Right renal pelvis (tissue), 4 donors: Measurements from ENCODE around the gene NRXN3. TPM values are rescaled to one million over a fixed set of nuclear protein-coding genes. Genes with fewer than 3 reads are reported as not detected.
A peak's percentile ranks its signal among the peaks of the same experiment; 100 is the strongest.

Source experiments
- DNase-seq, 4 donors: peaks; one replicate each; pipeline ENCODE4 v3.0.0-alpha.2; 2013; ENCODE audit warnings: low read depth in 4 of 4, low spot score in 3 of 4, missing footprints in 1 of 4
- polyA plus RNA-seq, 4 donors: library from polyadenylated mRNA; unstranded; fragments of 120-200 nt; gene quantifications; one replicate each; pipeline ENCODE4 v1.2.1, GENCODE V29; 2013; ENCODE audit not compliant: insufficient read length in 4 of 4

The NRXN3 gene
- polyA plus RNA-seq, 4 donors: 5.7 to 7.3 (median 7.2) TPM

DNA sequence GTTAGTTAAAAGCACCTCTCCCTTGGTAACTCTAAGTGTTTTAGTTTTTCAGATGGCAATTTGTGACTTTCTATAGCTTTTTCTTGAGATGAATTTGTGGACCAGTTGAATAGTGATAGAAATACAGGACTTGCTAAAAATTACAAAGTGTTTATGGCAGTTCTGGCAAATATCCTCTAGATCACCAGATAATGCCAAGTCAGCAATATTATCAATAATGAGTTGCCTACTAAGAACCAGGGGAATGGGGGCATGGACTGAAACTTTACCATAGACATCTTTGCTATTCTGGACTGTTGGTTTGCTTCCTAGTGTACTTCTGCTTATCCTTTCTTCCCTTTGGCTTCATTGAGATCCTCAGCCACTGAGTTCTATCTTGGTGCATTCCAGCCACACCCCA, 1456.9 kb downstream of the NRXN3 start:
- no peak for DNase-seq

DNA sequence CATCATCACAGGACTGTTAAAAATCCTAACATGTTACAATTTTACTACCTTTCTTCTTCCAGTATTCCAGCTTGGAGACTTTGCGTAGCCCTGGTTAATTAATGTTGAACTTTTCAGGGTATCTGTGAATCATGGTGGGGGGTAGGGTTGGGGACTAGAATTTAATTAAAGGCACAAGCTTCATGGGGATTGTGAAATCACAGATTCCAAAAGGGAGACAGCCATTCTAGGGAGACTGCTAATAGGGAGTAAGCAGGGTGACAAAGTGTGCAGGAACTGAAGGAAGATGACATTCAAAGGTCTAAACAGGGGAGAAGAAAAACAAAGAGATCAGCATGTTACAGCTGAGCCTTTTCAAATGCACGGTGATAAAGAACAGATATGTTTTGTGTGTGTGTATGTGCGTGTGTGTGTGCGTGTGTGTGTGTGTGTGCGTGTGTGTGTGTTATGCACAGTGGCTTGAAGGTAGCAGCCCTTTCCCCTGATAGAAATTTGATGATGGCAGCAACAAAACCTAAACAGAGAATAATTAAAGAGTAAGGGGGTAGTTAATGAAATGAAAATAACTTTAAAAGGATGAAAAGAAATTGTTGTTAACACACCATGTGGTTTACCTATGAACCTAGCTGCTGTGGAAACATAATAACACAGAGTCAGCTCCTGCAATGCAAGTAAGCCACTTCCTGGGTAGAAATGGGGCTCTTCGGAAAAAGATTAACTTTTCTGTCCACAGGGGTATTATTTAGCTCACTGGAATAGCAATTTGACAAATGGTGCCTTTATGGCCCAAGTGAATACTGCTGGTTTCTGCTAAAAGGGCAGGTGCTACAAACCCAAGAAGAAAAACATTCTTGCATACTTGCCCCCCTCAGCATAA, 1459.5 kb downstream of the NRXN3 start:
- no peak for DNase-seq

DNA sequence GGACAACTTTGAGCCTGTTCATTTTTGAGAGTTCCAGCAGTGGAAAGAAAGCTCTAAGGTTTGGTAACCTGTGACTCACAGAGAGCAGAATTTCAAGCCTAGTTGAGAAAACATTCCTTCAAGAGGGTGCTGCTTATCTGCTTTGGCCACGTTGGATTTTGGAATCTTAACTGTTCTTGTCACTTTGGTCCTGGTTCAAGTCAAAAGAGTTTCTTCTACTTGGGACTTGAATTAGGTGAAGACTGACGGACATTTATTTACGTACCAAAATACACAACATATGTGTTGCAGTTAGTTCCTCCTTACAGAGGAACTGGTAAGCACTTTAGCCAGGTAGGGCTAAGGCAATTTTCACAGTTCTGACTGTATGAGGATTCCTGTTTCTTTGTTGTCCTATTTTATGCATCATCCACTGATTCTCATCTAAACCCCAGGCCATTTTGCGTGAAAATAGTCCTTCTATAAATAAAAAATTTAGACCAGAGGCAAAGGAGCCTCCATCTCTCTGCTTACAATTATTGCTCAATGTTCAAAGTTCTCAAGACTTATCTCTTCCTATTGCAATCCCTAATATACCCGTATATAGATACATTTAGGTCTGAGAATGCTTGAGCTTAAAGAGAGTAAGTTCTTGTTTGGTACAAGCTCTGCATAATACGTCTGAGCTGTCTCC, 1460.3 kb downstream of the NRXN3 start:
- DNase-seq: no peak

DNA sequence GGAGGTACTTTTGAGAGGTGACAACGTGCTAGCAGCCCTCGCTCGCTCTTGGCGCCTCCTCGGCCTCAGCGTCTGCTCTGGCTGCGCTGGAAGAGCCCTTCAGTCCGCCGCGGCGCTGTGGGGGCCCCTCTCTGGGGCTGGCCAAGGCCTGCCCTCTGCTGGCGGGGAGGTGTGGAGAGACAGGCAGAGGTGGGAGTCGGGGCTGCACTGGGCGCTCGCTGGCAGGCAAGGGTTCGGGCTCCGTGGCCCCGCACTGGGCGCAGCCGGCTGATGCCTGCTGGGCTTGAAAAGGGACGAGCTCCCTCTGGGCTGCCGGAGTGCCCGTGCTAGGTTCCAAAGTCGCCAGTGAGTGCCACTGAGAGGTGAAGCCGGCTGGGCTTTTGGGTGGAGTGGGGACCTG, 1461.1 kb downstream of the NRXN3 start:
- no peak for DNase-seq

DNA sequence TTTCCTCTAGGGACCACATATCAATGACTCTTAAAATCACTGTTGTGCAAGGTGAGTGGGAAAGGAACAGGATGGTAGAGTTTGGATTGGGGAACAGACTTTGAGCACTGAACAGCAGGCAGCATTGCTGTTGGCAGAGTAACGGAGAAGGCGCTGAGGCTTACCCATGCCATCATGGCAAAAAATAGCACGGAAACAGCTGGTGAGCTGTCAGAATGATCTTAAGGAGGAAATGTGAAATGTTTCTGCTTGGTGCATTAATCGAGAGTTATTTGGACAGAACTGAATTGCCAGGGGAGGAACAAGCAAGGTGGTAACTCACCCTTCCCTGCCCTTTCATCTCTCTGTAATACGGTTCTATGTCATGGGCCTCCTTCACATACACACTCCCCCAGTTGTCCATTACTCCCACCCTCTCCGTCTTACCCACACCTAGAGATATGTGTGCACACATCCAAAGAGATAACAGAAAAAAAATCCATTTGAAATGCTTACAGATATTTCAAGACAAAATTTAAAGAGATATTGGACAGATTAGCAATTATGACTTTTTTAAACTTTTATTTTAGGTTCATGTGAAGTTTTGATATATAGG, 1468.6 kb downstream of the NRXN3 start:
- DNase-seq: no peak

DNA sequence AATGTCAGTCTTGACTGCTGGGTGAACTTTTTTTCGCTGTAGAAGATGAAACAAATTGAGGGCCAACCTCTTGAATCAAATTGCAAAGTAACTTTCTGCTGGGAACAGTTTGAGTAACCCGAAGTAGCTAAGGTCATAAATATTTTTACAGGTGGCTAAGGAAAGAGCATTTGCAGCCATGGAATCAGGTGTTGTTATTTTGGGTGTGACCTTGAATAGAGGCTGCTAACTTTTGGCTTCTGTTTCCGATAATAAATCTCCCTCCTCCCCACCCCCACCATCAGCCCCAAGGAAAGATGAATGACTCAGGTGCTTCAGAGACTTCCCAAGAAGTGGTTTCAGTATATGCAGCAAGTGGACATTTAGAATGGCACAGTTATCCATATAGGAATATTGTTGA, 1469.4 kb downstream of the NRXN3 start:
- DNase-seq: no peak

DNA sequence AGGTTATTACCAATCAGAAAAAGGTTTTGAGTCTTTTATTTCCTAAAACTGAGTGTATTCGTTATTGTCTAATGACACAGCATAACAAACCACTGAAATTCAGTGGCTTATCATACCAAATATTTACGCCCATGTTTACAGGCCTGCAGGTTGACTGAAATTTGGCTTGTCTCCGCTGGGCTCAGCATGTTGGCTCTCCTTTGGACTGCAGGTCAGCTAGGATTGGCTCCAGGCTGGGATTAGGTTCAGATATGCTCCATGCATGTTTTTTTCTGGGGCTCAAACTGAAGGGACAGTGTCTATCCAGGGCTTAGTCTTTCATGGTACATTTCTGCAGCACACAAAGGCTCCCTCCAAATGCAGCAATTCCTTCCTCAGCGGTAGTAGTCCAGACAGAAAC, 1471.2 kb downstream of the NRXN3 start:
- no peak for DNase-seq

DNA sequence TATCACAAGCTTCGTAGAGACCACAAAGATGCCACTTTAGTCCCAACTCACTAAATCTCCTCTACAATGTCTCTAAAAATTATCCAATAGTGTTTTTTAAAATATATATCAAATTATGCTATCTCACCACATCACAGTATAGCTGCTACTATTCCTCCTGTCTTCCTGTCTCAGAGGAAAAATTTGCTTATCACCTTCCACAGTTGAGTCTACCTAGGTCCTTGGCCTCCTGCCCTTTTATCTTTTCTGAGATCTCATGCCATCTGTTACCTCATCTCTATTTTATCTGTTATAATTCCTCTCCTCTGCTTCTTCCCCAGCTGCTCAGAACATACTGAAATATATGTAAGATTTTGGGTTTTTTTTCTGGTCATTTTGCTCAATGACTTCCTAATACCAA, 1473.0 kb downstream of the NRXN3 start:
- DNase-seq: no peak

DNA sequence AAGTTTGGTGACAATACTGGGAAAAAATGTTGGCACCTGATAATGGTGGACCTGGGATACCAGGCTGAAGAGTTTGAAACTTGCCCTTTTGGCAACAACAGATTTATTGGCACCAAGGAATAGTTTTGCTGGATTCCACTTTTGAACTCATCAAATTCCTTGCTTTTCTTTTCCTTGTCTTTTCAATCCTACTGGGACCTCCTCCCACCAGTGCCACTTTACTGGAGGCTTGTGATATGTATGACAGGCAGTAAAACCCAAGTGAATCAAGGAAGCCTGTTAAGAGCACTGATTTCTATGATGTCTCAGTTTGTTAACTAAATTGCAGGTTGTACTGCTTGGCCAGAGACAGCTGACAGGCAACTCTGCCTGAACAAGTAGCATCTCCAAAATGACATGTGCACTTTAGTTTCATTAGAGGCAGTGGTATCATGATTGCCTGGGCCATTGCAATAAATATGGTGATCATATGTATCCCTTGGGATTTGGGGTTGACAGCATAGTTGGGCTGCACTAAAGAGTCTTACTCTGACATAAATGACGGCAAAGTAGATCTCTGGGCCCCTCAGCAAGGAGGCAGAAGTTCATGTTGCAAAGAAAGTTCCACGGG, 1475.7 kb downstream of the NRXN3 start:
- no peak for DNase-seq

DNA sequence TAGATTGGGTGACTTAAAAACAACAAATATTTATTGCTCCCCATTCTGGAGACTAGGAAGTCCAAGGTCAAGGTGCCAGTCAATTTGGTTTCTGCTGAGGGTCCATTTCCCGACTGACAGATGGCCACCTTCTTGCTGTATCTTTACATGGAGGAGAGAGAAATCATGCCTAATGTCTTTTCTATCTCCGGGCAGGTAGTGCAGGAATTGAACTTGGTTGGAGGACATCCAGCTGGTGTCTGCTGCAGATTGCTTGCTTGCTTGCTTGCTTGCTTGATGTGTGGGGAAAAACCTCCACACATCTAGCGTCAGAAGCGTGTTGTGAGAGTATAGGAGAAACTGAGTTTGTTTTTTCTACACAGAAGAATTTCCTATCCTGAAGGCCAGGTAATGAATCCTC, 1479.7 kb downstream of the NRXN3 start:
- no peak for DNase-seq

DNA sequence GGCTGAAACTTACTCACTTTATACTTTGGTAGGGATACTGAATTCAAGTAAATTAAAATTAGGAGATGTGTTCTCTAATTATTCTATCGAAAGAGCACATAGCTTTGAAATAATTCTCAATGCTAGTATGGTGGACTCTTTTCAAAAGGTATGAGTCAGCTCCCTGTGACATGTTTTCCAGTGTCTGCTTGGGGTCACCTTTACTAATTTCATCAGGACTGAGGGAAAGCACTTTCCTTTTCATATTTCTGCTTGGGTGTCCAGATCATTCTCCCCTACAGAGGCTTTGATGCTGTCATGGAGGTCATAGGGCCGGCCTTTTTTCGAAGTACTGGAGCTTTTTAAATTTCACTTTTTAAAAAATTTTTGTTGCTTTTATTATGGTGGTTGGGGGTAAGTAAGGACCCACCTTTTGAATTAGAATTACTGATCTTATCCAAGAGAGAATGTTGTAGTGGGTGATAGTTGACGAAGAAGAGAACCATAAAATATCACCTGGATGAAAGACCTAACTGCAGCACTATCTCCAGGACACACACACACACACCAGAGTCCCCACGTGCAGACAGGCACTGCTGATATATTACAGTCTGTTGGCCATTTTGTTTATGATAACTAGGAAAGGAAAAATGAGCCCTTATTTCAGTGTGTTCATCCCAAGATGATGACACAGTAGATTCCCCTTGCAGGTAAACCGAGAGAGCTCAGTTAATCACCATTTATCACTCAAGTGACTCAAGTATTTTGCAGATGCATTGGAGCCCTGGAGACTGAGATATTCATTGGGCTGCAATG, 1482.5 kb downstream of the NRXN3 start:
- DNase-seq: no peak

DNA sequence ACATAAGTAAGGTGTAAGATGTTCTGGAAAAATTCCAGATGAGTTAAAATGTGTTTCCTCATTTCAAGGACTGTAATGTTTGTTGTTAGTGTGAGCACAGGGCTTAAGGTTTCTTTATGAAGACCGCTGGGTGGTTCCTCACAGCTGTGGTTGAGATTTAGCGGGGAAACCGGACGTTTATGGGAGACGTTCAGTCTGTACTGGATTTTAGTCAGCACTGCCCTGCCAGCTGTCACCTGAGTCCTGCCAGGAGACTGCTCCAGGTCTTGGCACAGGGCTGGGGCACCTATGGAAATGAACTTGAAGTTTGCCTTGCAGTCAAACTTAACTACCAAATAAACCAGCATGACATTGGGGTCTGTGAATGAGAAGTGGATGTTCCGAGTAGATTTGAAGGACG, 1485.9 kb downstream of the NRXN3 start:
- DNase-seq: no peak

DNA sequence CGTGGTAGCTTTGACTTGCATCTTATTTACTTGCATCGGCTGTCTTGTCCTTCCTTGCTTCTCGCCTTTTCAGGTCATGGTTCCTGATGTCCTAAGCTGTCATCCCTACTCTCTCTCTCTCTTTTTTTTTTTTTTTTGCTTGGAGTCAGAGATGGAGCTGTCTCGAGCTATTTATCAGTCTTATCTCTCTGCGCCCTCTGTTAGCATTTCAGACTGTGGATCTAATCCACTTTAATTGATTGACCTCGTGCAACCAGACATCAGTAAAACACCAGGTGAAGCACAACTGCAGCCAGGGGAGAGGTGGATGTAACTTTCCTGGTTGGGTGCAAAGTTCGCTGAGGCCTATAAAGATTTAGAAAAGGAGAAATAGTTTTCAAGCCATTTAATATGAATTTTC, 1486.3 kb downstream of the NRXN3 start:
- DNase-seq: no peak

DNA sequence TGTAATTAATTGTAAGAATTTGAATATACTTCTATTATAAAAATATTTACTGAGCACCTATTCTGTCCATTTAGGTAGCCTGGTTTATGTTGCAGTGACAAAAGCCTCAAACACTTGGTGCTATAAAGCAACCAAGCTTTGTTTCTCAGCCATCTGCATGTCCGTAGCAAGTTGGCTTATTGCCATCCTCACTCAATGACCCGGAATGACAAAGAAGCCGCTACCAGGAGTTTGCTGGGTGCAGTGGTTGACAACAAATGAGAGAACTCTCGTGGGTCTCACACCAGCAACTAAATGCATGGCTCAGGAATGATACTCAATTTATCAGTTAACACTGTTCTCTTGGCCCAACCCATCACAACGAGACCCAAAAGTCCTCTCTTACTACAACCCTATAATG, 1488.0 kb downstream of the NRXN3 start:
- no peak for DNase-seq

DNA sequence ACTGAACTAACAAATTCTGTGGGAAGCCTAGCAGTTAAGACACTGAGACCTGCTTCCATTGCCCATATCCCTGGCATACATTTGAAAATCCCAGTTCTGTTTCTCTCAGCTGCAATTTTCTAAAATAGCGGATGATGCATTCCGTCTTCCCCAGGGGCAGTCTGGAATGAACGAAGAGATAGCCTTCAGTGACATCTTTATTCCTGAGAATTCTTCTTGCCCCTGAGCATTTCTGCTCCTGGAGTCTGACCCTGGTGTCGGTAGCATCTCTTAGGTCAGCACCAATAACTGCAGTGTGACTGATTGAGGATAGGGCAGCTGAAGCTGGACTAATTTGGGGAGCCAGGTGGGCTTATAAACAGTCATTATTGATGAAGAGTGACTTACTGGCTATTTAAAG, 1488.6 kb downstream of the NRXN3 start:
- DNase-seq: no peak

DNA sequence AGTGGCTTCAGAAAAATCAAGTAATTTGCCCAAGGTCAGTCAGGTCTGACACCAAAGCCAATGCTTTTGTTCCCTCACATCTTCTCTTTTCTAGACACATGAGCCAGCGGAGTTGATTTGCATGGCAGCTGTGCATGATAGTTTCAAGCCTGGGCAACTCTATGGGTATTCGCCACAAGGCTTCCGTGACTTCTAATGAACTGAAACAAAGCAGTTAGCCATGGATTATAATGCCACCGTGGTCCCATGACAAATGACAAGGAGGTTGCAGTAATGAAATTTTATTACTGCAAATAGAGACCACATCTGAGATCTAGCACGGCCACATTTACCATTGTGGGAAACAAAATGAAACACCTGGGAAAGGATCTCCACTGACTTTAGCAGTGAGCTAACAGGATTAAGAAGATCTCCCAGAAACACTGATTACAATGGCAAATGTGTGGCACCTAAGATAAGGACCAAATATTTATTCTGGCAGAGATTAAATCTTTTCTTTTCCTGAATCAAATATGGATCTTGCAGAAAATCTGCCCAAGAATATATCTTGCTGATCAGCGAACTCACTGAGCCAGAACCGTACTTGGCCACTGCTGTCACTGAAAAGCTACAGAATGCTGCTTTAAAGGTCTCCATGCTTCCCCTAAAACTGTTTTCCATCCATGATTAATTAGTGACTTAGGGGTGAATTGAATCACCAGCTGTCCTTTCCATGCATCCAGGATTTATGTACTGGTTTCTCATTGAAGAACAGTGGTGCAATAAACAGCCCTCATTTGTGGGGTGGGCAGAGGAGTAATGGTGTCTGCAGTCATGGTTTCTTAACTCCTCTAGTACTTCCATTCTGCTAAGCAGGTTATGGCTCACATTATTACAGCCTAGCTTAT, 1490.1 kb downstream of the NRXN3 start:
- DNase-seq: no peak

DNA sequence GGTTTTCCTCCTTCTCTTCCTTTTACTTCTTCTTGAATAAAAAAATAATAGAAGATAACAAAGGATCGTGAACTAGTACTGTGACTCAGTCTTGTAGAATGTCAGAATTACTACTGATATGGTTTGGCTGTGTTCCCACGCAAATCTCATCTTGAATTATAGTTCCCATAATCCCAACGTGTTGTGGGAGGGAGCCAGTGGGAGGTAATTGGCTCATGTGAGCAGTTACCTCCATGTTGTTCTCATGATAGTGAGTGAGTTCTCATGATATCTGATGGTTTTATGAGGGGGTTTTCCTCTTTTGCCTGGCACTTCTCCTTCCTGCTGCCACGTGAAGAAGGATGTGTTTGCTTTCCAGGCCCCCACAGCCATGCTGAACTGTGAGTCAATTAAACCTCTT, 1491.6 kb downstream of the NRXN3 start:
- no peak for DNase-seq

DNA sequence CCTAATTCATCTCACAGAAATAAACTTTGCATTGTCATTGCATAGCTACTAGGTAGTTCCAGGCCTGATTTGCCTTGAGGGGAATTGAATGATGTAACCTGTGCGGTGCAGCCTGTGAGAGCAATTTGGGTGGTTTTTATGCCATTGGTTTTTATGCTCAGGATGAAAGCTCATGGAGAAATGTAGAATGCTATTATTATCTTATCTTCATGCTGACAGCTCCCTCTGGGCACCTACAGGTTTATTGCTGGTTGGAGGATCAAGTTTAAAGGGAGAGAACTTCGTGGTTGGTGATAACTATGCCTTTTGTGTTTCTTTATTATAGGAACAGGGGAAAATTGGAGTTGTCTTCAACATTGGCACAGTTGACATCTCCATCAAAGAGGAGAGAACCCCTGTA, 1493.3 kb downstream of the NRXN3 start:
- no peak for DNase-seq

DNA sequence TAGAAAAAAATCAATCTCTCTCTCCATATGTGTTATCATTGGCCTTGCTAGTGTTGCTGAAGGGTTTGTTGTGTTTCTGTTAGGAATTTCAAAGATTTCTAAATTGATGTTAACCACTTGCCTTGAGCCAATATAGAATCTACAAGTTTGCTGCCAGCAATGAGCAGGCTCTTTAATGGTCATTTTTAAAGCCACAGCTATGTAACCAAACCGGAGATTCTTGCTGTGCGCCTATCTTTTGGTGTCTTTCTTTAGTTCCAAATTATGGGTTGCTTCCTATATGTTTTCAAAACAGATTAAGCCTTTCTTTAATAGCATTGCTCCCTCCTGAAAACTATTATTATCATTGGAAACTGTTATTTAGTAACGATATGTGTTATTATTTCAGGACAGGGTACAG, 1495.4 kb downstream of the NRXN3 start:
- no peak for DNase-seq

DNA sequence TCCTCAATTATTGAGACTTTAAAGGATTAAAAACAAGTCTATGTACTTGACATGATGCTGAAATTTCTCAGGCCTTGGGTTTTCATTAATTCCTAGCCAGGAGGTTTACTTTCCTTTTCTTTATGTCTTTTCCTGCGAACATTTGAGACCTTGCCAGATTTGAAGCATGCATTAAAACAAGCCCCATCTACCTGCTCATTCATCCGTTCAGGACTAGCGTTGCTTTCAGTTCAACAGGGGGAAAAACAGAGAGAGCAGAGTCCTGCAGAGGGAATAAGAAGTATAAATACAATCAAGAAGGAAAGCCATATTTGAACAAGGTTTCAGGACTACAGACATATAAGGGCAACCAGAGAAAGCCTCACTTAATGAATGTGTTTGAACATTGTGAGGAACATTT, 1498.8 kb downstream of the NRXN3 start:
- peak in 1 of 4 donors; percentile 14 for DNase-seq
